Epithelial cell of prostate (primary cell): ENCODE data around the gene DNAH6.
"Not testable (repeated sequence)": the region's sequence is repeated elsewhere in the genome, so short reads cannot be mapped to it uniquely, and the experiment has no call there.

Experiments
- DNase-seq: peaks from one replicate; pipeline ENCODE4 v3.0.0-alpha.2; 2011; ENCODE audit warnings: low read depth, low spot score
- H3K27ac ChIP-seq: fragments of 450-650 bp; 2 replicates; pipeline ENCODE4 v1.5.1; 2017; ENCODE audit warnings: mild to moderate bottlenecking

DNAH6 gene

GRCh38 chr2:84496386-84496785, 19.9 kb upstream of the DNAH6 start:
- H3K27ac ChIP-seq = no peak overlapping the region
- no peak for DNase-seq

- DNase-seq = no peak
- H3K27ac ChIP-seq = no peak overlapping the region
These were observed 19.0 kb upstream of the DNAH6 start for GRCh38 chr2:84497285-84497684.

- H3K27ac ChIP-seq = no peak overlapping the region
- no peak for DNase-seq
These were observed 18.0 kb upstream of the DNAH6 start for GRCh38 chr2:84498150-84498799.

GRCh38 chr2:84511024-84511423, 5.3 kb upstream of the DNAH6 start:
- DNase-seq, H3K27ac ChIP-seq: not testable (repeated sequence)

GRCh38 chr2:84515788-84516187, 510 bp upstream of the DNAH6 start:
- no peak for DNase-seq
- H3K27ac ChIP-seq = no peak overlapping the region

- DNase-seq = no peak
- no peak overlapping the region for H3K27ac ChIP-seq
These were observed 3.1 kb downstream of the DNAH6 start for GRCh38 chr2:84519332-84519957.

- H3K27ac ChIP-seq = no peak overlapping the region
- DNase-seq = no peak
These were observed 10.3 kb downstream of the DNAH6 start for GRCh38 chr2:84526562-84526961.

GRCh38 chr2:84527137-84528129, 11.1 kb downstream of the DNAH6 start:
- no peak for DNase-seq
- no peak overlapping the region for H3K27ac ChIP-seq

GRCh38 chr2:84532291-84532690, 16.0 kb downstream of the DNAH6 start:
- no peak overlapping the region for H3K27ac ChIP-seq
- DNase-seq = no peak

- DNase-seq = no peak
- H3K27ac ChIP-seq = no peak overlapping the region
These were observed 17.9 kb downstream of the DNAH6 start for GRCh38 chr2:84534225-84534624.

- H3K27ac ChIP-seq = no peak overlapping the region
- DNase-seq = no peak
These were observed 21.0 kb downstream of the DNAH6 start for GRCh38 chr2:84537251-84537650.

GRCh38 chr2:84539729-84540128, 23.4 kb downstream of the DNAH6 start:
- no peak overlapping the region for H3K27ac ChIP-seq
- no peak for DNase-seq

GRCh38 chr2:84545005-84545404, 28.7 kb downstream of the DNAH6 start:
- DNase-seq = no peak
- H3K27ac ChIP-seq = no peak overlapping the region

GRCh38 chr2:84546551-84546950, 30.3 kb downstream of the DNAH6 start:
- H3K27ac ChIP-seq = no peak overlapping the region
- no peak for DNase-seq

GRCh38 chr2:84548303-84548702, 32.0 kb downstream of the DNAH6 start:
- H3K27ac ChIP-seq = no peak overlapping the region
- DNase-seq = no peak

- DNase-seq = no peak
- no peak overlapping the region for H3K27ac ChIP-seq
These were observed 34.6 kb downstream of the DNAH6 start for GRCh38 chr2:84550916-84551315.

GRCh38 chr2:84551526-84551925, 35.2 kb downstream of the DNAH6 start:
- DNase-seq, H3K27ac ChIP-seq: not testable (repeated sequence)

GRCh38 chr2:84556190-84556589, 39.9 kb downstream of the DNAH6 start:
- H3K27ac ChIP-seq = no peak overlapping the region
- no peak for DNase-seq

GRCh38 chr2:84559838-84560237, 43.5 kb downstream of the DNAH6 start:
- H3K27ac ChIP-seq = no peak overlapping the region
- DNase-seq = no peak

GRCh38 chr2:84579661-84580060, 63.4 kb downstream of the DNAH6 start:
- no peak overlapping the region for H3K27ac ChIP-seq
- DNase-seq = no peak

GRCh38 chr2:84603911-84604310, 87.6 kb downstream of the DNAH6 start:
- H3K27ac ChIP-seq = no peak overlapping the region
- DNase-seq = no peak
